Stromal cell of bone marrow (primary cell): Measurements from ENCODE around the gene STK16.

ENCODE experiments used
- DNase-seq: peaks from one replicate; pipeline ENCODE4 v3.0.0-alpha.2; 2012; ENCODE audit warnings: low read depth

STK16 gene

DNA sequence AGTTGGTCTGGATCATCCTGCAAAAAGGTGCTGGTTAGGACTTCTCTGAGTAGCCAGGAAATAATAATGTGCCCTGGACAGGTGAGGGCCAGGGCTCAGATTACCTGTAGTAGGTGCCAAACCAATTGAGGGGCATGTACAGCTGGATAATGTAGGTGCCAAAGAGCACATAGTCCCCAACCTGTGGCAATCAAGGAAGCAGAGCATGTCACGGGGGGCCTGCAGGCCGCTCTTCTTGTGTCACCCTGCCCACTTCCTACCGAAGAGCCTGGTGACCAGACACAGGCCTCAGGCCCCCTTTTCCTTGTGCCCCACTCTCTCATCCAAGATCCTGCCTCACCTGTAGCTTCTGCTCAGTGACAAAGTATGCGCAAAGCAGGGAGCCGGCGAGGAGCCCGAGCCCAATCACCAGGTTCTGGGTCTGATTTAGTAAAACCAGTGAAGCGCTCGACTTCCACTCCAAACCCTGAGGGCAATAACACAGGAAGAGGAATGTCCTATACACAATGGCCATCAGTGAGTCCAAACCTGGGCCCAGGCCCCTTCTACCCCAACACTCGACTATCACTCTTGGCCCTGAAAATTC lies 31.7 kb upstream of the STK16 start:
- no peak for DNase-seq

DNA sequence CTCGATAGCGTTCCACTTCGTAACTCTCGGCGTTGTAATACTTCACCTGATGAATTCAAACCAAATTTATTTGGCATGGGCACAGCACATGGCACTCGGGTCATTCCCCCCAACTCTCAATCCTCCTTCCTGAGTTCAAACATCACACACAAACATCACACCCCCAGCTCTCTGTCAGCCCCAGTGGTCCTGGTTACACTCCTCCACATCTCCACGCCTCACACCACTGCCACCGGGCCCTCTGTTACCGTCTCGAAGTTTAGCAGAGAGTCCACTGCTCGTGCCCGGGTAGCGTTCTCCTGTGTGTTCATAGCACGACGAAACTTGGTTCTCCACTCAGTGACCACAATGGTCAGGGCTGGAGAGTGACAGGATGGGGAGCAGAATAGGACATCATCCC lies 31.1 kb upstream of the STK16 start:
- DNase-seq: no peak

DNA sequence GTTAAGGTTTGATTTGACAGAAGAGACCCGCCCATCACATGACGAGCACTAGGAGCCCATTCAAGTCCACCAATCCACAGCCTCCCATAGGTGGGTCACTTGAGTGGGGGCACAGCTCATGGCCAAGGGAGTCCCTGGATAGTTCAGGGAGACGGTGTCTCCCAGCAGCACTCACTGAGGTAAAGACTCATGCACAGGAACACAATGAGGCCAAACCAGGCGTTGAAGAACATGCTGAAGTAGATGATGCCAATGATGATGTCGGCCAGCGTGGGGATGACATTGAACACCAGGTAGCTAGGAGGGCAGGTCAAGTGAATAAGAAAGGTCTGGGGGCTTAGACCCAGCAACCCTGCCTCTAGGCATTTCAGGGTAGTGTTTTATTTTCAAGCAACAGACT lies 30.5 kb upstream of the STK16 start:
- DNase-seq: no peak

DNA sequence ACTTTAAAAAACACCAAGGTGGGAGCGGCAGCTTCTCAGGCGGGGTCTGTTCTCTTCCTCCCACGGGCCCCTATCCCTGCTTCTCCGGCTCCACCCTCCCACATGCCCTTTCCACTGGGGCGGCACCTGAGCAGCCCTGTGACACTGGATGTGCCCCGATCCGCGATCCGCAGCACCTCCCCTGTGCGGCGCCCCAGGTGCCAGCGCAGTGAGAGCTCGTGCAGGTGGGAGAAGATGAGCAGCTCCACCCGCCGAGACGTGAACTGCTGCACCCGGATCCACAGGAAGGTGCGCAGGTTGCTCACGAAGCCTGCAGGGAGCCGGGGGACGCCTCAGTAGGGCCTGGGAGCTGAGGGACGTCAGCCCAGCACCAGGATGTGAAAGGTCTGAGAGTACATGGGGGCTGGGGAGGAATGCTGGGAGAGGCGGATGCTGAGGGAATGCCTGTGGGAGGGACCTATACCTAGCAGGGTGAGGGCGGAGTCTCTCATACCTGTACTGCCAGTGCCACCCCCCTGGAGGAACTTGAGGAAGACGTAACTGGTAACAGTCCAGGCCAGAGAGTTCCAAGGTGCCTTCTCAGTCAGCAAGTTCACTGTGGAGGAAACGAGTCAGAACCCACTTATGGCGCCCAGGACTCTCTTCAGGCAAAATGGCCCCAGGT lies 29.3 kb upstream of the STK16 start:
- DNase-seq: no peak

DNA sequence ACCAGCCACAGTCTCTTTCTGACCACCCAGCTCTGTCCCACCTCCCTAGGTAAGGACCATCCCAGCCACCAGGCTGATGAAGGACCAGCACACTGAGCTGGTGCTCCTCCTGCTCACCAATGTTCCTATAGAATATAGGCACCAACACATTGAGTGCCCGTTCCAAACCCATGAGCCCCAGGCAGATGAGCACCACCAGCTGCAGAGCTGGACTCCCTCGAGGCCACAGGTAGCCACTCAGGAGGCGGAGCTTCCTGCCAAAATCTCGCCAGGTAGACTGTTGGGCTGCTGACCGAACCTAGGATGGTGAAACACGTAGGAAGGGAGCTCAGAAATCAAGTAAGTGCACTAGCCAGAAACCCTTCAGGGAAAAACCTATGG lies 28.8 kb upstream of the STK16 start:
- no peak for DNase-seq

DNA sequence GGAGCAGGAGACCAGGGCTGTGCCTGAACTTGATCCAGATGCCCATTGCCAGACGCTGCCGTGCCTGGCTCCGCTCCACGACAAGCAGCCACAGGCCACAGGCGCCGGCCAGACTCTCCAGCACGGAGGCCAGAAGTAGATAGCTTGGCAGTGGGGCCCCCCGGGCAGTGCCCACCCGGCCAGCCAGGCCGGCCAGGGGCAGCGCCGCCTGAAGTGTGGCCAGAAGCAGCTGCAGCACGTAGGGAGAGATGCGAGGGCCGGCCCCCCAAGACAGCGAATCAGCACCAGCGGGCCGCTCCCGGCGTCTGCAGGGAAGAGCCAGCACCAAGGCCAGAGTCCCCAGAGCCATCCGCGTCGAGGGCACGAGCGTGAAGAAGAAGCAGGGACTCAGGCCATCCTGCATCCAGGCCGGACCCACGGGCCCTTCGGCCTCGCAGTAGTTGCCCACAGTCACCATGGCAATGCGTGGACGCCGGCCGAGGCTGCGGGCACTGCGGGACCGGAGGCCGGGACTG lies 27.0 kb upstream of the STK16 start:
- DNase-seq: peak; percentile 50

DNA sequence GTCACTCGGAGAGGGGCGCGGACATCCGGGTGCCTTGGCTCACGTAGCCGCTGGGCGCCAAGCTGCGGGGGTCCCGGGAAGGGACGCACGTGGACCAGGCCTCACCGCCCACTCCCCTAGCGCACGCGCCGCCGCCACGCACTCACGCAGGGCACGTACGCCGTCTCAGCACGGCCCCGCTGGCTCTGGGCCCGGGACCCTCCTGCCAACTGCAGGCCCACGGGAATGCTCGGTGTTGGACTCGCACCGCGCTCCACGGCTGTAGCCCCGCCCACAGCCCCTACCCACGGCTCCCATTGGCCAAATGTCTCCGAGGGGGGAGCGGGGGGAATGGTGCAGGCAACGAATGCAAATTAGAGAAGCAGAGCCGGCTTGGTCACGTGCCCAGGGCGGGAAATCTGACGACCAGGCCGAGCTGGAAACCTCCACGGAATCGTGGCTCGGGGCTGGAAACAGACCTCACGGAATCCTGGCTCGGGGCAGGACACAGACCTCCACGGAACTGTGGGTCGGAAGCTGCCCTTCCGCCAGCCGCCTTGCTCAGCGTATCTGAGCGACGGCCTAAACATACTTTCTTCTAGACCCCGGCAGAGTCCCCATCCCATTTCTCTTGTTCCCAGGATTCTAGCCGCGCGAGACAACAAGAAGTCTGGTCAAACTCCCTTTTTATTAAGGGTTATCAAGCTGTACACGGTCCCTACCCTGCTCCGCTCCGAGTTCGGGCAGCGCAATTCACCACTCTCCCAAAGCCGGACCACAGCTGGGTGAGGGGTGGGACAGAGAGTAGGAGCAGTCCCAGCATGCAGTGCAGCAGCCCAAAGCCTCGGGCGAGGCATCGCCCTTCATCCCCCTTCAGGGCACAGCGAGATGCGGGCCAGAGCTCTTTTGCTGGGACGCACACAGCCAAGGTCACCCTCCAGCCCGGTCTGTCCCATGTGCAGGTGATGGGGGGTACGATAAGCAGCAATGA lies 26.3 kb upstream of the STK16 start, which contains the start of gene ABCB6:
Gene ABCB6 (minus strand): TSS at position 227 of the 970 bp plus-strand sequence. CDS start 285 bp downstream, outside the sequence.
- DNase-seq: peak; percentile 95

DNA sequence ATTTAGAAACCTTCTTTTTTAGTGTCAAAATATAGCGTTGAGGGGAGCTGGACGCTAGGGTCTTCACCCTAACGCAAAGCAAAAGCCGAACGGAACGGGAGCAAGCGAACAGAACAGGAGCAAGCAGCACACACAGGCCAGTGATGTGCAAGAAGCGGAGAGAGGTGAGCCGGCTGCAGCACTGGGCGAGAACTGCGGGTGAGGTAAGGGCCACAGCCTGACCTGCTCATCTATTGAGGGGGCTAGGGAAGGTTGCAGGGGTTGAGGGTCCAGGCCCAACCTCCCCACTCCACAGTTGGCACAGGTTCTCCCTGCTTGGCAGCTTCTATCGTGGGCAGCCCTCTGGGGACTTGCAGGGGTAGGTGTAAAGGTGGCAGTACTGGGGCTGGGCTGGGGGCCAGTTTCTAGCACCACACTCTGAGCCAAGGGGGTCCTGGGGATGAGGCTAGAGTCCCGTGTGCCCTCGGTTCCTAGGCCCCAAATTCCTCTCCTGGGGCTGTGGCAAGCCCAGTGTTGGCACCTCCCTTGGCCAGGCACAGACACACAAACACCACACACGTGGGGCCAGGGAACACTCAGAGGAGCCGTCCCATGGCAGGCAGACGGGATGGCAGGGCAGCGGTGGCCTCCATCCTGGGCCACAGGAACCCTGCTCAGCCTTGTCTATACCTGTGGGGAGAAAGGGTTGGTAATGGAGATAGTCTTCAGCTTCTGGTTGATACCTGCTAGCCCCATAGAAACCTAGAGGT lies 25.3 kb upstream of the STK16 start:
- no peak for DNase-seq

DNA sequence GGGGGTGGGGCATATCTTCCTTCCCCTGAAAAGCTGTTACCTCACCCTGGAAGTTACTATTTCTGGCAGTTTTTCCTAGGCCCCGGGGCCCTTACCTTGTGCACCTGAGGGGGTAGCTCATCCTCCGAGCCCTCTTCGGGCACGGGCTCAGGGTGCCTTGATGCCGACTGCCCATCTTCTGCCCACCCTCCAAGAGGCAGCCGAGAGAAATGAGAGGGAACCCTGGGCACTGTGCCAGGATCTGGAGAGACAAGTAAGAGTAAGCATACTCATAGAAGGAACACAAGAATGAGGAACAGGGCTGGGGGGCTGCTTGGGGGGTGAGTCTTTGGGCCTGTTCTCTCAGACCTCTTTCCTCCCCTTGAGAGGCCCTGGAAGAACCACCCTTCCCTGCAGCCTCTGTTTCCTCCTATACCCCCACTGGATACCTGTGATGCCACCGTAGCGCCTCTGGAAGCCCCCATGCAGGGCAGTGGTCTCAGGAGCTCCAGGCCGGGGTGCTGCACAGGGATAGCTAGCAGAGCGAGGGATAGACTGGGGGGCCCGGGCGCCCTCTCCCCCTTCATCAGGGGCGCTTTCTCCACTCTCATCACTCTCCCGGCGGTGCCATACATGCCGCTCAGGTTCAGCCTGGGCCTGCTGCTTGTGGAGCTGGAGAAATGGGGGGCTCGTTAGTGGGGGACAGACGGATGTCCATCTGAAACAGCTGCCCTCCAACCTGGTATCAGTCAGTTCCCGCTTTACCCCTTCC lies 24.5 kb upstream of the STK16 start:
- DNase-seq: no peak

DNA sequence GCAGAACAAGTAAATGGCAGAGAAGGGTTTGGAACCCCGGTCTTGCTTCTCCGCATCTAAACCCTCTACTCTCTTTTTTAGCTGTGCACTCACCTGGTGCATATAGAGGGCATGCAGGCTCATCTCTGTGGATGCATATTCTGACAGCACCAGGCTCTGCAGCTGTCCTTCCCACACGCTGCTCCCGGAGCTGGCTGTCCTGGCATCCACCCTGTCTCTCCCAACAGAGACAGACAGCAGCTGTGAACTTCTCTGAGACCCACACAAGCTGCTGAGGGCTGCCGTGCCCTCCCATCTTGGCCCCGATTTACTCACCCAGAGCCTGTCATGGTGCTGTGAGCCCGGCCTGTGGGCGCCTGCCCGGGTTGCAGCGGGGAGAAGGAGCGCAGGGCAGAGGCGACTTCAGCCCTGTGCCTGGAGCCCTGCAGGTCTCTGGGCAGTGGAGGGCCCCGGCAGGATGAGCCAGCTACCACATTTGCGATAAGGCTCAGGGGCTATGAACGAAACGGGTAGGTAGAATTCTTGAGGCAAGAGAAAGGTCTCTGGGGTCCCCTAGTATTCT lies 23.2 kb upstream of the STK16 start:
- DNase-seq: no peak

DNA sequence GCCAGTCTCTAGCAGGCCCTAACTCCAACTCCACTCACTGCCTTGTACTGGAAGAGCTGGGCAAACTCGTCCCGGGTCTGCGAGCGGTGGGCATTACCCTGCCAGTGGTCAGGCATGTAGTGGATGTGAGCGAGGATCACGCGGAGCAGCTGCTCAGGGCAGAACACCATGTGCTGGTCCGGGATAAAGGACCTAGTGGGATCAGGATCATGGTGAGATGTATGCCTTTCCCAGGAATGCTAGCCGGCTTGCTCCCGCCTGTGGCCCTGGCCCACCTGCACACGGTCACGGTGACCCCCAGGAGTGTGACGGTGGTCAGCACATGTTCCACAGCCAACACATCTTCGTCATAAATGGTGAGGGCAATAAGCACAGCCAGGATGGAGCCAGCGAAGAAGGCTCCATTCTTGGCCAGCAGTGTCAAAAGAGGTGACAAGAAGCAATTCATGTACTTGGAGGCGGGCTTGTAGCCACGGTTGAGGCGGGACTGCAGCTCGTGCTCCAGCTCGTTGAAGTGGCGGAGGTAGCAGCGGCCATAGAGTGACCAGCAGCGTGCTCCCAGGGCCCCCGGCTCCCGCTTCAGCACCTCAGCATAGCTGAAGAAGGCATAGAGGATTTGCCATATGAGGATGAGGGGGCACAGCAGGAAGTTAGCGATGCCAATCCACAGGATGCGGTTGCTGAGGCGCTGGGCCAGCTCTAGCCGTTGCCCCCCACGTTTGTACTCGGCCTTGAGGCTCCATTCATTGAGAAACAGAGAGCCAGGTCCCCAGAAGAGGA lies 21.3 kb upstream of the STK16 start:
- DNase-seq: no peak

DNA sequence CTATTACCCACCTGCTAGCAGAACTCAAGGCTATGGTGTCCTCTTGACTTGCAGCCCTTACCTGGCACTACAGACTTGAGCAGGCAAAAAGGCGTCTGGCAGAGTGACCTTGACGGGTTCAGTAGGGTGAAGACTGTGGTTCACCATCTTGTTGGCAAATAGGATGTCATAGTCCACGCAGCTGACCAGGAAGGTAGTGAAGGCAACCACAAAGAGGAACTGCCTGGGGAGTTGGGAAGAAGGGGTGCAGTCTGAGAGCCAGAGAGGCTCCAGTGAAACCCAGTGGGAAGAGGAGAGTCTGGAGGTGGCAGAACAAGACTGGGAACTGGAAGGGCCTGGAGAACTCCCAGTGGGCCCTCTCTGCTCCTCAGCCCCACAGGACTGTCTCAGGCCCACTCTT lies 19.9 kb upstream of the STK16 start:
- DNase-seq: no peak

DNA sequence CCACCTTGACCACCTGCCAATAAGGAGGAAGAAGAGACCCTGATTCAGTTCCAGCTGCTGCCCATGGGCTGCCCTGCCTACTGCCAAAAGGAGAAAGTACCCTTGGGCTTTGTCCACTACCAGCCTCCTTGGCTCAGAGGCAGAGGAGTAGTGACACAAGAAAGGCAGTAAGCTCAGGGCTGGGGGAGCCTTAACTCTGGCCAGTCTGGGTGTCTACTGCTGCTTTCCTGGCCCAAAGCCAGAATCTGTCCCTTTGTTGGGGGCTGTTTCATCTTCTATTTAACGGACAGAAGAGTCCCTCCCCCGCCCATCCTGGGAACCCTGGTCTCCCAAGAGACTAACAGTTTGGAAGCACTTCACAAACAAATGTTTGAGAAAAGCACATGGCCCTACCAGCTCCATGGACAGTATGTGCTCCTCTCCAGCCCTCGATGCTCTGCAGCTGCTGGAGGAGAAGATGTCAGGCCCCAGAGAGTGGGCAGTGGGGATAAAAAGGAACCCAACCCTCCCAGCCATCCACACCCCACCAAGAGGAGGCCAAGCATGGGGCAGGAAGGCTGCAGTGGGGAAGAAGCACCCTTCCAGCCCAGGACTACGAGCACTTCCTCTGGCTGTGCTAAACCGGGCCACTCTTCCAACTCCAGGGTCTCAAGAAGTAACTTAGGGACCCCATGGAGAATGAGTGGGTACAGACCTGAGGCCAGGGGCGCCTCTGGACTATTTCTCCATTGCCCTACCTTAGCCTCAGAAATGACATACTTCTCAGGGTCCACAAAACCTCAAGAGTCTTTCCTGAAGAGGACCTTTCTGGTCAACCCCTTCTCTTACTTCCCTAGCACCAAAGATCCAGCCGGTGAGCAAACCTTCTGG lies 17.0 kb upstream of the STK16 start:
- no peak for DNase-seq

DNA sequence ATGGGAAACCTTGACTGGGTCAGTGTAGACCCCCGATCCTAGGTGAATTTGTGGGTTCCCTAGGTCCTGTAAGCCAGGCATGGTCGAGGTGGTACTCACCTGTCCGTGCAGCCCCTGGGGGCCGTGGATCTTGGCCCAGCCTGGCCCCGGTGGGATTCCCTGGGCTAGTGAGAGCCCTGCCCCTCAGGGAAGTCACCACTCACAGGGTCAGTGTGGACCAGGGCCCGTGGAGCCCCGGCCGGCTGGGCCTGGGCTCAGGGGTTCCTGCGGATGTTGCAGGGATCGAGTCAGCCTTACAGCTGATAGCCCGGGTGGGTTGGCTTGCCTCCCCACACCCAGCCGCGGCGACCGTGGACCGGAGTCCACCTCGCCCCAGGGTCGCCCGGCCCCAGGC lies 16.4 kb upstream of the STK16 start:
- no peak for DNase-seq

DNA sequence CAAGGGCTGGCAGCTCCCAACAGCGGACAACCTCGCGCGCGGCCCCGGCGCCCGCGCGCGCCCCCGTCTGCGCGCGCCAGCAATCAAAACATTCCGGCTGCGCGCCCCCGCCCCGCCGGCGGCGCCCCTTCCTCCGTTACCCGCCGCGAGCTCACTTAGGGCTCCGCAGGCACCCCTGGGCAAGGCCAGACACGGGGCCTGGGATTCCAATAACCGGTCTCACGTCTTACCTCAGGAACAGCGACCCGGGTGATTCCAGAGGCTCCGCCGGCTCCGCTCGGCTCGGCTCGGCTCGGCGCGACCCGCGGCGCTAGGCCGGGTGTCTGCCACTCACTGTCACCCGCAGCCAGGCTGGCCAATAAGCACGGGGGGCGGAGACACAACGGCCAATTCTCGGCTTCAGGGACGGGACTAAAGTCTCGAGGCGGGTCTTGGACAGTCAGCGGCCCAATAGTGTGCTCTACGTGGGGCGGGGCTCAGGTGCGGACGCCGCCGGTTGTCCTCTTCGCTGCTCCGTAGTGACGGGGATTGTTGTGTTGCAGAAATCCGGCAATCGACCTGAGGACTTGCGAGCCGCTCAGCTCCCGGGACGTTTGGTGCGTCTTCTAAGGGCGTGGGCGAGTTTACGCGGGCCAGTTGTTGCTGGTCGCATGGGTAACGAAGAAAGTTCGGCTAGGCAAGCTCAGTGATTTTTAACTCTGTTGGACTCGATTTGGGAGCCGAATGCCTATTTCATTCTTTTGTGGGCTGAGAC lies 15.8 kb upstream of the STK16 start, which contains the start of the genes ANKZF1 and ATG9A:
Gene ANKZF1 (plus strand): TSS at position 502 of the 754 bp plus-strand sequence. CDS start 452 bp downstream, outside the sequence.
Gene ATG9A (minus strand): TSS at position 332 of the 754 bp plus-strand sequence. CDS start 1,612 bp downstream, outside the sequence.
- peak; percentile 99 for DNase-seq

DNA sequence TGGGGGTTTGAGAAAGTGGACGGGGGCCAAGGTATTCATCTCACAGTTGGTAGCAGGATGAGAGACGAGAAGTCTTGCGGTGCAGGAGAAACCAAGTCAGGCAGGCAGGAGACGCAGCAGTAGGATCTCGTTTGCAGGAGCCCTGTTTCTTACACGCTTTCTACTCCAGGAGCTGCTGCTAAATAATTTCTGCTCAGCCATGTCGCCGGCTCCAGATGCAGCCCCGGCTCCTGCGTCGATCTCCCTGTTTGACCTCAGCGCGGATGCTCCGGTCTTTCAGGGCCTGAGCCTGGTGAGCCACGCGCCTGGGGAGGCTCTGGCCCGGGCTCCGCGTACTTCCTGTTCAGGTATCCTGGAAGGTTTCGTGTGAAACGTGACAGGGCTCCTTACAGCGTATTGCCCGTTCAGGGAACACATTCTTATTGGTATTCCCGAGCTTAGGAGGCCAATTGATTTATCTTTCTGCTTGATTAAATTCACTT lies 15.2 kb upstream of the STK16 start:
- DNase-seq: no peak

DNA sequence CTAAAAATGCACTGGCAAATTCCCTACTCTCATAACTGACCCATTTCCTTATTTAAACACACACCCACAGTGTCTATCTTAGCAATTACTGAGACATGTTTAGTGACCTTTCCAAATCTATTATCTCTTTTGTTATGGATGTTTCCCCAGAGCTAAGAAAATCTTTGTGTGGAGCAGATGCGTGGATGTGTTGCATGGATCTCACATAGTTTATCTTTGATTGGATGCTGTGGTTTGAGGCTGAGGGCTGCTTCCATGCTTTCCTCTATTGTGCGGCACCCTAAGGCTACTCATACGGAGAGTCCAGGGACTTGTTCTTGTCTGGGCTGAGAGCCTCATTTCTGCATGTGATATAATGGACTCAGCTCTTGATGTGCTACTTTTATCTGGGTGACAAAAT lies 10.9 kb upstream of the STK16 start:
- no peak for DNase-seq

DNA sequence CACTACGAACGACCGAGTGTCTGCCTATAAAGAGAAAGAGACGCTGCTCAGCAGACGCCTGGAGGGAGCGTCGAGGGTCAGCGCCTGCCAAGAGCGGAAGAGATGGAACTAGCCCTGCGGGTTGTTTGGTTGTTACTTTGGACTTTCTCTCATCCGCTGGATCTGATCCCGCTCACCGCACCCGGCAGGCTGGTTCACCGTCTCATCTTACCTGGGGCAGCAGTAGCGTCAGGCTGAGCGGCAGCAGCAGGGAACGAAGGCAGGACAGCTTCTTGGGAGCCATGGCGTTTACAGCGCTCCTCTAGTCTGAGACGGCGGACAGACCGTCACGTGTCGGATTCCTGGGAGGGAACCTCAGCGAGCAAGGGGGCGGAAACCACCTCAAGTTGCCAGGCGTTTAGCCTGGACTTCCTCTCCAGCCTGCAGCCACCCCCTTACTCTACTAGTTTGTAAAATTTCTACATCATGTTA lies 2.0 kb upstream of the STK16 start:
- no peak for DNase-seq
